GM19372 (cell line): ENCODE results near the gene DNAH17.

Experiments
- ATAC-seq: cut with Tn5 transposase; IDR thresholded peaks from one replicate; pipeline ENCODE4 v1.9.1; 2021; ENCODE audit warnings: mild to moderate bottlenecking, low read depth, moderate library complexity; ENCODE audit not compliant: unreplicated experiment

DNAH17 gene

DNA sequence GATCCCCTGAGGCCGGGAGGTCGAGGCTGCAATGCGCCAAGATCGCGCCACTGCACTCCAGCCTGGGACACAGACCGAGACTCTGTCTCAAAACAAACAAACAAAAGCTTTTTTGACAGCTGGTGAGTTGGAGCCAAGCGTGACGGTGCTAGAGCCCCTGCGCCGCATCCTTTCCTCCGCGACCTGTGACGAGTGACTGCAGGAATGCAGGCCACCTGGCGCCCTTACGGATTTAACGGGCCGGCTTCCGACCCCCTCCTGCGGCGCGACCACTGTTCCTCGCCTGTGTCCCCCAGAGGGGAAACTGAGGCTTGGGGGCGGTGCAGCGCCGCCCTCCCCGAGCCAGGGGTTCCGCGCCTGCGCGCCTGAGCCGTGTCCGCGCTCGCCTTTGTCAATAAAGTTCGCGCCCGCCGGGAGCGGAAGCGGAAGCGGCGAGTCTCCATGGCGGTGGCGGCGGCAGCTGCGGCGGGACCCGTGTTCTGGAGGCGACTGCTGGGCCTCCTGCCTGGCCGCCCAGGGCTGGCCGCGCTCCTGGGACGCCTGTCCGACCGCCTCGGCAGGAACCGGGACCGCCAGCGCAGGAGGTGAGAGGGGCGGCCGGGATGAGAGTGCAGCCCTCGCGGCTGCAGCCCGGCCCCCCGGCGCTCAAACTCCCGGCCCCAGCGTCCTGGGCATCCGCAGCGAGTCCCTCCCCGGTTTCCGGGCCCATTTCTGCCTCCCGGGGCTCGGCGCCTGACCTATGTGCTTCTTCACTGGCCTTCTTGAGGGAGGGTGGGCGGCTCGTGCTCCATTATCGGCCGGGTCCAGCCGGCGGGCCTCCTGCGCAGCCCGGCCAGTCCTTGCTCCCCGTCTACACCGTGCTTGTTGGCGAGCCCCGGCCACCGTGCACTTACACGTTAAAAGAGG, 198.7 kb downstream of the DNAH17 start, which contains the start of gene PGS1:
TSS of gene PGS1 (plus strand) at position 425 of the 906 bp plus-strand sequence. CDS start at position 442, 17 bp downstream.
- ATAC-seq, result peak; percentile 67

DNA sequence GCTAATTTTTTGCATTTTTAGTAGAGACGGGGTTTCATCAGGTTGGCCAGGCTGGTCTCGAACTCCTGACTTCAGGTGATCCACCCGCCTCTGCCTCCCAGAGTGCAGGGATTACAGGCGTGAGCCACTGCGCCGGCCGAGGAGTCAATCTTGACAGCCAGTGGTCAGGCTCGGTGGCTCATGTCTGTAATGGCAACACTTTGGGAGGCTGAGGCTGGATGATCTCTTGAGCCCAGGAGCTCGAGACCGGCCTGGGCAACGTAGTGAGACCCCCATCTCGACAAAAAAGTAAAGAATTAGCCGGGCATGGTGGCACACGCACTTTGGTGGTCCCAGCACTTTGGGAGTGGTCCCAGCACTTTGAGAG, 199.4 kb downstream of the DNAH17 start:
- ATAC-seq, result no peak

DNA sequence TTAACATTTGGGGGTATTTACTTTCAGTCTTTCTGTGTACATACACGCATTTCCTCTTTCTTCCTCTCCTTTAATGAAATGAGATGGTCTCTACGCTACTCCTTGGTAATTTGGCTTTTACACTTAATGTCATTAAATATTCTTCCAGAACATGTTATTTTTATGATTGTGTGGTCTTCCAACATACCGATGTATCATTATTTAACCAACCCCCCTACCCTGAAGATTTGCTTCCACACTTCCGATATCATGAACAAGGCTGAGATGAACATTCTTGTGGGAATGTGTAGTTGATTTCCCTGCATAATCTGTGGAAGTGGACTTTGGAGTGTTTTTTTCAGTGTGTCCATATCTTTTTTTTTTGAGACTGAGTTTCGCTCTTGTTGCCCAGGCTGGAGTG, 201.0 kb downstream of the DNAH17 start:
- ATAC-seq, result no peak

- no peak for ATAC-seq
These were observed 201.6 kb downstream of the DNAH17 start for GRCh38 chr17:78375401-78376151.

DNA sequence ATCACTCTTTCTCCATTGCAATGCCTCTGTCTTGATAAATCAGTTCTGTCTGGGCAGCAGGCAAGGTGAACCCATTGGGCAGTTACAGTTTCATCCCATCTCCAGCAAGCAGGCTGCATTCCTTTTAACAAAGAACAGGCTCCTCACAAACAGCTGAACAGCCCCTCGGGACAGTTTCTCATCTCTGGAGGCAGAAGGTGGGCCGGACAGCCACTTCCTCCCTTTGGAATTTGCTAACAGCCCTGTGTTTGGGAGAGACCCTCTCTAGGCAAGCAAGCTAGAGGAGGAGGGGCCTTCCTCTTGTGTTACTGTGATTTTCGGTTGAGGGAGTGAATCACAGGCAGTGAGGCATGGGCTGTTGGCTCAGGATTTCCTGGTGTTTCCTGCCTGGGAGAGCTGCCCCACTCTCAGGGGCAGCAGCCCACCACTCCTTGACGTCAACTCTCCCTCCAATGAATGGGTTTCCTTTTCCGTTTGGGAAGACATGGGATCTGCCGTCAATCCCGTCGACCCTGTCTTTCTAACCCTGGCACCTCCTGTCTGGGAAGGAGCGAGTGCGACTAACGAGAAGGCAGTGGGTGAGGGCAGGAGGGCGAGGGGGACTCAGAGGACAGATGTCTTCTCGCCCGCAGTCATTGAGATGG, 202.4 kb downstream of the DNAH17 start:
- no peak for ATAC-seq

- ATAC-seq, result no peak
These were observed 203.0 kb downstream of the DNAH17 start for GRCh38 chr17:78374189-78374588.
